ENCODE data around the gene PARD3. TPM values are rescaled to one million over a fixed set of nuclear protein-coding genes. Genes with fewer than 3 reads are reported as not detected.

Gene PARD3
- total RNA-seq, 6 donors from 2014 or later: 30.6 to 108 (median 50.6) TPM

DNA sequence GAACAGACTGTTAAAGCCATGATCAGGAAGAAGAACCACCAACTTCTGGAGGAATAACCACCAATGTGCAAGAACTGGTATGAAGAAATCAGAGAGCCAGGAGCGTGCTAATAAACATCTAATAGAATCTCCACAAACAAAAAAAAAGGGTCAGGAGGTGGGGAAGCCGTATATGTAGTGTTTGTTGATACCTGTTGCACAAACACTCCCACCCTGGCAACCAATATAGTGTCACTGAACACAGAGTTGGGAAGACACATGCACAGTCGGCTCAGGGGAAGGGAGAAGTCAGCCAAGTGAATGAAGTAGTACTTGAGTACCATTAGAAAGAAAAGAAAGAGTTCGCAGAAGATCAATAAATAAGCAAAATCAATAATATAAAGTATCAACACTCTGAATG, 400.1 kb downstream of the PARD3 start:
- 89 to 91% methylated on average over 4 of the region's 4 CpGs for WGBS, 2 donors
- no peaks in the 10 kb centered on the region for H3K36me3 ChIP-seq
- no peaks in the 10 kb centered on the region for H3K9me3 ChIP-seq
- no peak for TF ChIP-seq POLR2A (IDR thresholded peaks at IDR 0.05)
- TF ChIP-seq EP300 (IDR thresholded peaks at IDR 0.05): no peak
- TF ChIP-seq, protein P1, sequence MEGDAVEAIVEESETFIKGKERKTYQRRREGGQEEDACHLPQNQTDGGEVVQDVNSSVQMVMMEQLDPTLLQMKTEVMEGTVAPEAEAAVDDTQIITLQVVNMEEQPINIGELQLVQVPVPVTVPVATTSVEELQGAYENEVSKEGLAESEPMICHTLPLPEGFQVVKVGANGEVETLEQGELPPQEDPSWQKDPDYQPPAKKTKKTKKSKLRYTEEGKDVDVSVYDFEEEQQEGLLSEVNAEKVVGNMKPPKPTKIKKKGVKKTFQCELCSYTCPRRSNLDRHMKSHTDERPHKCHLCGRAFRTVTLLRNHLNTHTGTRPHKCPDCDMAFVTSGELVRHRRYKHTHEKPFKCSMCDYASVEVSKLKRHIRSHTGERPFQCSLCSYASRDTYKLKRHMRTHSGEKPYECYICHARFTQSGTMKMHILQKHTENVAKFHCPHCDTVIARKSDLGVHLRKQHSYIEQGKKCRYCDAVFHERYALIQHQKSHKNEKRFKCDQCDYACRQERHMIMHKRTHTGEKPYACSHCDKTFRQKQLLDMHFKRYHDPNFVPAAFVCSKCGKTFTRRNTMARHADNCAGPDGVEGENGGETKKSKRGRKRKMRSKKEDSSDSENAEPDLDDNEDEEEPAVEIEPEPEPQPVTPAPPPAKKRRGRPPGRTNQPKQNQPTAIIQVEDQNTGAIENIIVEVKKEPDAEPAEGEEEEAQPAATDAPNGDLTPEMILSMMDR (IDR thresholded peaks at IDR 0.05): no peak
- no peak for TF ChIP-seq POLR2AphosphoS5 (IDR thresholded peaks at IDR 0.05)
- no peaks in the 10 kb centered on the region for H3K27me3 ChIP-seq
- H3K4me1 ChIP-seq: peaks cover 0 to 4% (median 0%) of the 10 kb centered on the region in 4 donors
- H3K27ac ChIP-seq: no peak overlapping the region
- no peak overlapping the region for H3K4me3 ChIP-seq
- ATAC-seq (ENCODE audit: low FRiP score in 2 of 2) (no peak), DNase-seq (no peak)

DNA sequence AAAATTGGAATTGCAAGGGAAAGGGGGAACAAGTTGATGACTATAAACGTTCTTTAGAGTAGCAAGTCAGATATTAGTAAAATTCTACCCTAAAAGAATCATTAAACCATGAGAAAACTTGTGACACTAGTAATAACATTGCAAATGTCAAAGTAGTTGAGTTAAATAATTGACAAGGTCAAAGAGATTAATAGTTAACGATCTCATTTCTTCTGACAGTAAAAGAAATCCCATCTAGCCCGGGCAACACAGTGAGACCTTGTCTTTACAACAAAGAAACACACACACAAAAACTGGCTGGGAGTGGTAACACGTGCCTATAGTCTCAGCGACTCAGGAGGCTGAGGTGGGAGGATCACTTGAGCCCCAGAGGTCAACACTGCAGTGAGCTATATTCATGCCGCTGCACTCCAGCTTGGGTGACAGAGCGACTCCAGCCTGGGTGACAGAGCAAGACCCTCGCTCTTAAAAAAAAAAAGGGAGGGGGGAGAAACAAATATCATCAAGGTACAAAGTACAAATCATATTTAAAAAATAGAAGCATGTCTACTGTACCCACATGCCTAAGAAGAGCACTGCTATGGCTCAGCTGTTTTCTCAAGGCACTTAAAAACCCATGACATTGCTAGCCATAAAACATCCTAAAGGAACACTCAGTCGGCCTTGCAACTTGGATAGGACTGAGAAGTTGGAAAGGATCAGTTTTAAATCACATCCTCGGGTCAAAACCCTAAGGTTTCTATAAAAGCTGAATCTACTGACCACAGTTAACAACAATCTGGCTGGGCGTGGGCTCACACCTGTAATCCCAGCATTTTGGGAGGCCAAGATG, 401.1 kb downstream of the PARD3 start:
- WGBS, 2 donors: 86 to 91% methylated on average over 11 of the region's 11 CpGs
- TF ChIP-seq, protein P1 (IDR thresholded peaks at IDR 0.05): no peak
- TF ChIP-seq POLR2AphosphoS5 (IDR thresholded peaks at IDR 0.05) (no peak), EP300 (IDR thresholded peaks at IDR 0.05) (no peak), POLR2A (IDR thresholded peaks at IDR 0.05) (no peak)
- Histone ChIP-seq H3K4me1 (peaks cover 0 to 4% (median 0%) of the 10 kb centered on the region in 4 donors), H3K4me3 (no peak overlapping the region), H3K27me3 (no peaks in the 10 kb centered on the region), H3K36me3 (no peaks in the 10 kb centered on the region), H3K9me3 (no peaks in the 10 kb centered on the region), H3K27ac (no peak overlapping the region)
- no peak for ATAC-seq (ENCODE audit: low FRiP score in 2 of 2)
- DNase-seq: no peak

DNA sequence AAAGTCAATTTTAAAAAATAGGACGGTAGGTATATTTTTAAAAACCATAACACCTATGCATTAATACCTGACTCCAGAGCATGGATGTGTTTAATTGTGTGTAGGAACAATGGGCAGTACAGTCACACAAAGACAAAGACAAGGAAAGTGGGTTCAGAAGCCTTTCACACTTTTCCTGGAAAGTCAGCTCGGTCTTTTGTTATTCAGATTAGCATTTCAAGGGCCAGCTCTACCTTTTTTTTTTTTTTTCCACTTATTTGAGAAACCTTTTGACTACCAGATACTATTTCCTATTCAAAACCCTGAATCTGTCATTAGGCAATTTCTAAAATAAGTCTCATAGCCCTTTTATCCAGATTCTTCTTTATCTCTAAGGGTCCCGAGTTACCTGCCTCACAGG, 401.9 kb downstream of the PARD3 start:
- no peak overlapping the region for H3K4me3 ChIP-seq
- TF ChIP-seq, protein P1 (IDR thresholded peaks at IDR 0.05): no peak
- no peak for TF ChIP-seq EP300 (IDR thresholded peaks at IDR 0.05)
- TF ChIP-seq POLR2A (IDR thresholded peaks at IDR 0.05): no peak
- no peak for TF ChIP-seq POLR2AphosphoS5 (IDR thresholded peaks at IDR 0.05)
- H3K27ac ChIP-seq: no peak overlapping the region
- H3K9me3 ChIP-seq: no peaks in the 10 kb centered on the region
- no peaks in the 10 kb centered on the region for H3K27me3 ChIP-seq
- WGBS, 2 donors: 70 to 83% methylated on average over 3 of the region's 3 CpGs
- no peak for ATAC-seq (ENCODE audit: low FRiP score in 2 of 2)
- DNase-seq: no peak
- no peaks in the 10 kb centered on the region for H3K36me3 ChIP-seq
- H3K4me1 ChIP-seq: peaks cover 0 to 4% (median 0%) of the 10 kb centered on the region in 4 donors

DNA sequence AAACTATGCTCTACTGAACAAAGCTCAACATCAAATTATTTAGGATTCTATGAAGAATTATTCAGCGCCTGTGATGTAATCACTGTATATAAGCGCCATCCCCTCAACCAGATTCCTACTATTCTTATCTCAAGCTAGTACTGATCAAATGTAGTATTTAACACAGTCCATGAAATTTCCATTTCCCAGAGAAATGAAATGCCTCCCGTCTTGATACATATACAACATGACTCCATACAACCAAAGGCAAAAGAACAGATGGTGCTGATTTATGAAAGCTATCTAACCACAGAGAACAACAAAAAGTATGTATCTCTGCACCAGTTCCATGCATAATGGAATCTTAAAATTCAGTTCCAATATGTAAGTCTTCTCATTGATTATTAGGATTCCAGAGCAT, 406.1 kb downstream of the PARD3 start:
- Histone ChIP-seq H3K36me3 (no peaks in the 10 kb centered on the region), H3K27me3 (no peaks in the 10 kb centered on the region), H3K9me3 (no peaks in the 10 kb centered on the region), H3K27ac (no peak overlapping the region), H3K4me1 (peaks cover 10 to 16% (median 14%) of the 10 kb centered on the region in 4 donors), H3K4me3 (no peak overlapping the region)
- ATAC-seq (ENCODE audit: low FRiP score in 2 of 2) (no peak), DNase-seq (no peak)
- 96 to 98% methylated on average over 3 of the region's 3 CpGs for WGBS, 2 donors
- TF ChIP-seq, protein P1 (IDR thresholded peaks at IDR 0.05): no peak
- TF ChIP-seq POLR2AphosphoS5 (IDR thresholded peaks at IDR 0.05) (no peak), POLR2A (IDR thresholded peaks at IDR 0.05) (no peak), EP300 (IDR thresholded peaks at IDR 0.05) (no peak)

DNA sequence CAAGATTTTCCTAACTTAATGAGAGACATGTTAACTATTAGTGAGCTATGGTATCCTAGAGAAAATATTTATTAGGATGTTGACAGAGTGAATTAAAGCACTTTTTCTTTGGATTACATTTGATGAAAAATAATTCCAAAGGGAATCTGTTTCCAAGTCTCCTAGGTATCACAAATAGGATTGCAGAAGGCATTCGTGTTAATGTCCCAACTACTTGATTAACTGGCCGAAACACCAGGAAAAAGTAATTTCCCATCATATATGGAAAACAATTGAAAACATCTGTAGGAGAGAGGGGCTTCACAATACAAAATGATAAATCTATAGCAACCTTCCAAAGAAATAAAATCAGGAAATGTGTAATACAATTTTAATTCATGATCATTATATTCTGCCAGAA, 406.7 kb downstream of the PARD3 start:
- 88 to 91% methylated on average over 2 of the region's 2 CpGs for WGBS, 2 donors
- Histone ChIP-seq H3K27me3 (no peaks in the 10 kb centered on the region), H3K4me1 (peaks cover 9 to 16% (median 14%) of the 10 kb centered on the region in 4 donors), H3K9me3 (no peaks in the 10 kb centered on the region), H3K27ac (no peak overlapping the region), H3K36me3 (no peaks in the 10 kb centered on the region), H3K4me3 (no peak overlapping the region)
- no peak for TF ChIP-seq POLR2A (IDR thresholded peaks at IDR 0.05)
- TF ChIP-seq, protein P1 (IDR thresholded peaks at IDR 0.05): no peak
- TF ChIP-seq POLR2AphosphoS5 (IDR thresholded peaks at IDR 0.05): no peak
- TF ChIP-seq EP300 (IDR thresholded peaks at IDR 0.05): no peak
- ATAC-seq (ENCODE audit: low FRiP score in 2 of 2) (no peak), DNase-seq (no peak)
